HCT116 (cell line): Measurements from ENCODE around the gene CREBL2. TPM values are rescaled to one million over a fixed set of nuclear protein-coding genes. Genes with fewer than 3 reads are reported as not detected.

Source experiments
- ATAC-seq: fragments of 200-7000 bp; cut with Tn5 transposase; 2 replicates; pipeline ENCODE4 v1.9.1; 2020; ENCODE audit warnings: mild to moderate bottlenecking, moderate library complexity
- BruUV-seq: library from RNA; stranded (reverse); fragments of 400-500 nt; replicated peaks from 2 replicates; lab custom pipeline; 2021; lab: Mats Ljungman, UMichigan
- CTCF ChIA-PET: fragments of 300-600 bp; sonication (Branson Sonifier 250); formaldehyde crosslinking; loops from one replicate; lab custom pipeline; 2021; ENCODE audit warnings: antibody characterized with exemption; lab: Charles Lee
- POLR2A ChIA-PET: fragments of 300-600, 350-600 bp; sonication (Branson Sonifier 250); formaldehyde crosslinking; loops from one replicate; lab custom pipeline; 2021; ENCODE audit warnings: antibody characterized with exemption; lab: Charles Lee
- RAD21 ChIA-PET, 2 experiments: fragments of 300-600 bp; sonication (Branson Sonifier 250); formaldehyde crosslinking; loops; one replicate each; lab custom pipeline; 2023; ENCODE audit warnings: low total read pairs in 2 of 2; ENCODE audit not compliant: uncharacterized antibody in 2 of 2, unreplicated experiment in 2 of 2, low non-redundant PET in 1 of 2; lab: Charles Lee
- DNase-seq: peaks from one replicate; pipeline ENCODE4 v3.0.0-alpha.2; 2010; ENCODE audit warnings: low read depth, low spot score
- H2AFZ ChIP-seq: fragments of 200-600 bp; shearing (Covaris generic), sonication (generic); 2 replicates; pipeline ENCODE4 v1.6.1; 2017; ENCODE audit warnings: low read depth, mixed run types, mixed read lengths, antibody characterized with exemption, low read length; ENCODE audit not compliant: poor library complexity, severe bottlenecking
- H3K27ac ChIP-seq: 2 replicates; pipeline ENCODE4 v1.5.1; 2012; ENCODE audit warnings: low read depth, low read length
- H3K27me3 ChIP-seq: fragments of 200-600 bp; sonication (generic); 2 replicates; pipeline ENCODE4 v1.6.1; 2016; ENCODE audit warnings: mixed run types, low read length, mixed read lengths; ENCODE audit not compliant: insufficient read depth
- H3K36me3 ChIP-seq, 2 experiments: fragments of 200-500 bp in 1 of 2; fragments of 200-600 bp in 1 of 2; sonication (Bioruptor generic) in 1 of 2; sonication (generic) in 1 of 2; 2 replicates each; pipeline versions ENCODE4 v1.5.1 to v1.6.1; 2014 to 2016; ENCODE audit warnings: low read length in 2 of 2, inconsistent platforms in 1 of 2, mixed read lengths in 1 of 2, mixed run types in 1 of 2; ENCODE audit not compliant: insufficient read depth in 2 of 2, control insufficient read depth in 1 of 2
- H3K4me1 ChIP-seq, 2 experiments: fragments of 200-600 bp in 1 of 2; sonication (generic) in 1 of 2; 2 replicates each; pipeline versions ENCODE4 v1.5.1 to v1.6.1; 2012 to 2017; ENCODE audit warnings: low read length in 2 of 2, inconsistent platforms in 1 of 2, mild to moderate bottlenecking in 1 of 2, mixed read lengths in 1 of 2, mixed run types in 1 of 2, moderate library complexity in 1 of 2; ENCODE audit not compliant: insufficient read depth in 2 of 2, control insufficient read depth in 1 of 2
- H3K4me2 ChIP-seq: fragments of 200-600 bp; sonication (generic); 2 replicates; pipeline ENCODE4 v1.6.1; 2017; ENCODE audit warnings: mixed run types, low read length, mixed read lengths
- H3K4me3 ChIP-seq, 2 experiments: fragments of 200-600 bp in 1 of 2; sonication (generic) in 1 of 2; replicated peaks in 1 of 2; 2 replicates each; pipeline ENCODE4 v1.5.1; 2011 to 2016; ENCODE audit warnings: low read length in 2 of 2, control low read depth in 1 of 2, low read depth in 1 of 2, mild to moderate bottlenecking in 1 of 2, mixed read lengths in 1 of 2, mixed run types in 1 of 2
- H3K79me2 ChIP-seq: fragments of 200-600 bp; sonication (generic); 2 replicates; pipeline ENCODE4 v1.6.1; 2017; ENCODE audit warnings: mild to moderate bottlenecking, mixed run types, low read length, moderate library complexity, mixed read lengths; ENCODE audit not compliant: insufficient read depth
- H3K9ac ChIP-seq: fragments of 200-600 bp; sonication (generic); 2 replicates; pipeline ENCODE4 v1.6.1; 2016; ENCODE audit warnings: low read length, mixed read lengths
- H3K9me2 ChIP-seq: fragments of 200-600 bp; sonication (generic), shearing (Covaris generic); 2 replicates; pipeline ENCODE4 v1.6.1; 2017; ENCODE audit warnings: mixed run types, mild to moderate bottlenecking, moderate library complexity; ENCODE audit not compliant: insufficient read depth
- H3K9me3 ChIP-seq, 2 experiments: fragments of 200-500 bp in 1 of 2; fragments of 200-600 bp in 1 of 2; sonication (Bioruptor generic) in 1 of 2; sonication (generic) in 1 of 2; 2 replicates each; pipeline ENCODE4 v1.6.1; 2014 to 2017; ENCODE audit warnings: low read length in 2 of 2, mixed read lengths in 2 of 2, inconsistent platforms in 1 of 2, low read depth in 1 of 2, mild to moderate bottlenecking in 1 of 2, mixed run types in 1 of 2, moderate library complexity in 1 of 2; ENCODE audit not compliant: control insufficient read depth in 1 of 2, insufficient read depth in 1 of 2
- H4K20me1 ChIP-seq: fragments of 200-600 bp; sonication (generic), shearing (Covaris generic); 2 replicates; pipeline ENCODE4 v1.6.1; 2017; ENCODE audit warnings: mixed run types, mild to moderate bottlenecking, moderate library complexity; ENCODE audit not compliant: insufficient read depth
- CBX3 ChIP-seq: IDR thresholded peaks from 2 replicates; pipeline ENCODE4 v1.6.1; 2012; ENCODE audit warnings: low read depth
- EZH2 ChIP-seq: fragments of 200-600 bp; sonication (generic); IDR thresholded peaks from 2 replicates; pipeline ENCODE4 v1.6.1; 2017; ENCODE audit warnings: antibody characterized with exemption, mixed run types
- JUND ChIP-seq: IDR thresholded peaks from 2 replicates; pipeline ENCODE4 v1.6.1; 2012
- MAX ChIP-seq: IDR thresholded peaks from 2 replicates; pipeline ENCODE4 v1.6.1; 2012
- SIN3A ChIP-seq: IDR thresholded peaks from 2 replicates; pipeline ENCODE4 v1.6.1; 2012; ENCODE audit warnings: low read depth
- SP1 ChIP-seq: IDR thresholded peaks from 2 replicates; pipeline ENCODE4 v1.6.1; 2012; ENCODE audit warnings: low read depth
- SRF ChIP-seq: IDR thresholded peaks from 2 replicates; pipeline ENCODE4 v1.6.1; 2012; ENCODE audit warnings: low read depth
- ZFX ChIP-seq: fragments of 450-650 bp; IDR thresholded peaks from 2 replicates; pipeline ENCODE4 v1.6.1; 2017
- intact Hi-C: fragments of 100-400 bp; cut with micrococcal nuclease; formaldehyde crosslinking; loops from 2 replicates; pipeline ENCODE4 v1.10.0; 2022
- total RNA-seq: library from RNA; stranded (reverse); gene quantifications from one replicate; pipeline ENCODE4 v1.2.1, GENCODE V29; 2021; ENCODE audit not compliant: unreplicated experiment
- TF ChIP-seq, protein P1 (sequence below), 3 experiments: fragments of 200-600 bp in 1 of 3; sonication (generic) in 1 of 3; IDR thresholded peaks in 2 of 3; conservative IDR thresholded peaks in 1 of 3; 2 replicates each; pipeline ENCODE4 v1.5.1; 2012 to 2017; ENCODE audit warnings: low read depth in 2 of 3, low read length in 2 of 3, antibody characterized with exemption in 1 of 3, borderline replicate concordance in 1 of 3, control low read depth in 1 of 3, mild to moderate bottlenecking in 1 of 3, mixed read lengths in 1 of 3, mixed run types in 1 of 3, moderate library complexity in 1 of 3; ENCODE audit not compliant: insufficient read depth in 1 of 3

CREBL2 gene
- total RNA-seq, 1 experiment from 2014 or later = 11.3 TPM

DNA sequence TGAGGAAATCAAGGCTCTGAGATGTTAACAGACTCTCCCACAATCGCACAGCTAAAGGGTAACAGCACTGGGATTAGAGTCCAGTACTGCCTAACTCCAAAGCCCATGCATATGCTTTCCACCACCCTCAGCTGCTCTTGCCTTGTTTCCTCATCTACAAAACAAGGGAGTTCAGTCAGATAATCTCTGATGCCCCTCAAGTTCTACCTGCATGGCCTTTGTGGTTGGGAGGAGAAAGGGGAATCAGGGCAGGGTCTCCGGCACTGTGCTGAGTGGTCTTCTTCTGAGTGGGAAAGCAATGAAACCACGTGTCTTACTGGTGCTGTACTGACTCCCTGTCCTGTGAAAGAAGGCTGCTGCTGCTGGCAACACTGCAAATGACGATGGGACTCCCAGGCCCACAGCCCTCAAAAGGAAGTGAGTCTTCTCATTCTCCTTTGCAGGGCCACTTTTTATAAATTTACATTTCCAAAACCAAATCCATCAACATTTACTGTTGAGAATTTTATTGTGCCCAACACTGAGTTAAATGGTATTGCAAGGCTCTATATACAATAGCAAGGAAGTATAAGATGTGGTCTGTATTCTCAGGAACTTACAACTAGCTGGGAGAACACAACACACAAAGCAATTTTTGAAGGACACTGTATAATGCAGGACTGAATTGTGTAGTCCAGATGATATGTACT is 29.3 kb upstream of the CREBL2 start (continued):
- TF ChIP-seq SIN3A = no peak
- TF ChIP-seq SP1 = no peak
- TF ChIP-seq EZH2 = no peak
- TF ChIP-seq ZFX = no peak
- TF ChIP-seq, protein P1, sequence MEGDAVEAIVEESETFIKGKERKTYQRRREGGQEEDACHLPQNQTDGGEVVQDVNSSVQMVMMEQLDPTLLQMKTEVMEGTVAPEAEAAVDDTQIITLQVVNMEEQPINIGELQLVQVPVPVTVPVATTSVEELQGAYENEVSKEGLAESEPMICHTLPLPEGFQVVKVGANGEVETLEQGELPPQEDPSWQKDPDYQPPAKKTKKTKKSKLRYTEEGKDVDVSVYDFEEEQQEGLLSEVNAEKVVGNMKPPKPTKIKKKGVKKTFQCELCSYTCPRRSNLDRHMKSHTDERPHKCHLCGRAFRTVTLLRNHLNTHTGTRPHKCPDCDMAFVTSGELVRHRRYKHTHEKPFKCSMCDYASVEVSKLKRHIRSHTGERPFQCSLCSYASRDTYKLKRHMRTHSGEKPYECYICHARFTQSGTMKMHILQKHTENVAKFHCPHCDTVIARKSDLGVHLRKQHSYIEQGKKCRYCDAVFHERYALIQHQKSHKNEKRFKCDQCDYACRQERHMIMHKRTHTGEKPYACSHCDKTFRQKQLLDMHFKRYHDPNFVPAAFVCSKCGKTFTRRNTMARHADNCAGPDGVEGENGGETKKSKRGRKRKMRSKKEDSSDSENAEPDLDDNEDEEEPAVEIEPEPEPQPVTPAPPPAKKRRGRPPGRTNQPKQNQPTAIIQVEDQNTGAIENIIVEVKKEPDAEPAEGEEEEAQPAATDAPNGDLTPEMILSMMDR (IDR thresholded peaks at IDR 0.05 in 2 of 3, conservative IDR thresholded peaks at IDR 0.05 in 1 of 3; ENCODE audit: borderline replicate concordance in 1 of 3, insufficient read depth in 1 of 3, low read depth in 2 of 3, low read length in 2 of 3) = no peak
- TF ChIP-seq CBX3 = no peak
- TF ChIP-seq MAX = no peak
- TF ChIP-seq, all 23 proteins: peak for 0

GRCh38 chr12:12582895-12583303 is 28.8 kb upstream of the CREBL2 start:
- Histone ChIP-seq H3K4me1 (peaks cover 0 to 6% of the 10 kb centered on the region in 2 experiments; a peak in 1 of 4 replicates), H3K79me2 (no peaks in the 10 kb centered on the region), H2AFZ (no peak overlapping the region), H3K4me2 (no peak overlapping the region), H3K9me2 (no peaks in the 10 kb centered on the region), H3K27ac (no peak overlapping the region), H3K4me3 (no peak overlapping the region), H3K36me3 (no peaks in the 10 kb centered on the region), H4K20me1 (no peaks in the 10 kb centered on the region), H3K27me3 (no peaks in the 10 kb centered on the region), H3K9me3 (no peaks in the 10 kb centered on the region), H3K9ac (no peak overlapping the region)
- intact Hi-C loops = no loop called here
- BruUV-seq = no TSS peak
- DNase-seq = no peak
- ChIA-PET RAD21 (no interaction called here), POLR2A (no interaction called here), CTCF (no interaction called here)
- TF ChIP-seq SRF (no peak), MAX (no peak), JUND (no peak)
- no peak for ATAC-seq
